Measurements from ENCODE around the gene VPS45.
"Not testable (repeated sequence)": the region's sequence is repeated elsewhere in the genome, so short reads cannot be mapped to it uniquely, and the experiment has no call there.

VPS45 gene

GRCh38 chr1:150127464-150127863 lies 59.9 kb downstream of the VPS45 start:
- no peak for DNase-seq (ENCODE audit: low read depth in 2 of 2, low spot score in 1 of 2)

GRCh38 chr1:150127868-150128267 lies 60.3 kb downstream of the VPS45 start:
- no peak for DNase-seq (ENCODE audit: low read depth in 2 of 2, low spot score in 1 of 2)

GRCh38 chr1:150132372-150132771 lies 64.8 kb downstream of the VPS45 start:
- no peak for DNase-seq (ENCODE audit: low read depth in 2 of 2, low spot score in 1 of 2)

- DNase-seq (ENCODE audit: low read depth in 2 of 2, low spot score in 1 of 2), result no peak
Observed at GRCh38 chr1:150134537-150134936, 67.0 kb downstream of the VPS45 start.

- DNase-seq (ENCODE audit: low read depth in 2 of 2, low spot score in 1 of 2), result not testable (repeated sequence)
Observed at GRCh38 chr1:150135400-150135799, 67.8 kb downstream of the VPS45 start.

- no peak for DNase-seq (ENCODE audit: low read depth in 2 of 2, low spot score in 1 of 2)
Observed at GRCh38 chr1:150138044-150138443, 70.5 kb downstream of the VPS45 start.

GRCh38 chr1:150141452-150141851 lies 73.9 kb downstream of the VPS45 start:
- DNase-seq (ENCODE audit: low read depth in 2 of 2, low spot score in 1 of 2), result no peak

- DNase-seq (ENCODE audit: low read depth in 2 of 2, low spot score in 1 of 2), result no peak
Observed at GRCh38 chr1:150142083-150142482, 74.5 kb downstream of the VPS45 start.

- DNase-seq (ENCODE audit: low read depth in 2 of 2, low spot score in 1 of 2), result no peak
Observed at GRCh38 chr1:150144606-150145005, 77.0 kb downstream of the VPS45 start.

- not testable (repeated sequence) for DNase-seq (ENCODE audit: low read depth in 2 of 2, low spot score in 1 of 2)
Observed at GRCh38 chr1:150146016-150146415, 78.4 kb downstream of the VPS45 start.

GRCh38 chr1:150146849-150147542 lies 79.4 kb downstream of the VPS45 start:
- no peak for DNase-seq (ENCODE audit: low read depth in 2 of 2, low spot score in 1 of 2)

- no peak for DNase-seq (ENCODE audit: low read depth in 2 of 2, low spot score in 1 of 2)
Observed at GRCh38 chr1:150148837-150149270, 81.3 kb downstream of the VPS45 start.

- DNase-seq (ENCODE audit: low read depth in 2 of 2, low spot score in 1 of 2), result peak; percentile 67 to 73
Observed at GRCh38 chr1:150149271-150150132, 81.9 kb downstream of the VPS45 start, which contains the start of gene PLEKHO1. Gene PLEKHO1, plus strand, starts transcription at chr1:150149916. Its CDS starts 342 bp downstream, at chr1:150150258.

GRCh38 chr1:150150133-150151021 lies 82.8 kb downstream of the VPS45 start:
- no peak for DNase-seq (ENCODE audit: low read depth in 2 of 2, low spot score in 1 of 2)

GRCh38 chr1:150151291-150152181 lies 84.0 kb downstream of the VPS45 start:
- DNase-seq (ENCODE audit: low read depth in 2 of 2, low spot score in 1 of 2), result peak; percentile 51 to 53

- DNase-seq (ENCODE audit: low read depth in 2 of 2, low spot score in 1 of 2), result no peak
Observed at GRCh38 chr1:150152182-150152536, 84.6 kb downstream of the VPS45 start.

GRCh38 chr1:150152772-150153456 lies 85.3 kb downstream of the VPS45 start:
- DNase-seq (ENCODE audit: low read depth in 2 of 2, low spot score in 1 of 2), result no peak

GRCh38 chr1:150154143-150154542 lies 86.6 kb downstream of the VPS45 start:
- DNase-seq (ENCODE audit: low read depth in 2 of 2, low spot score in 1 of 2), result no peak

- no peak for DNase-seq (ENCODE audit: low read depth in 2 of 2, low spot score in 1 of 2)
Observed at GRCh38 chr1:150155413-150156071, 88.0 kb downstream of the VPS45 start.

All from stimulated activated CD8-positive, alpha-beta memory T cell treated with anti-CD3 and anti-CD28 coated beads, Interleukin-4, amount 100 ng/mL, for 1 hour (primary cell).